ENCODE data around the gene TSPAN9.

DNA sequence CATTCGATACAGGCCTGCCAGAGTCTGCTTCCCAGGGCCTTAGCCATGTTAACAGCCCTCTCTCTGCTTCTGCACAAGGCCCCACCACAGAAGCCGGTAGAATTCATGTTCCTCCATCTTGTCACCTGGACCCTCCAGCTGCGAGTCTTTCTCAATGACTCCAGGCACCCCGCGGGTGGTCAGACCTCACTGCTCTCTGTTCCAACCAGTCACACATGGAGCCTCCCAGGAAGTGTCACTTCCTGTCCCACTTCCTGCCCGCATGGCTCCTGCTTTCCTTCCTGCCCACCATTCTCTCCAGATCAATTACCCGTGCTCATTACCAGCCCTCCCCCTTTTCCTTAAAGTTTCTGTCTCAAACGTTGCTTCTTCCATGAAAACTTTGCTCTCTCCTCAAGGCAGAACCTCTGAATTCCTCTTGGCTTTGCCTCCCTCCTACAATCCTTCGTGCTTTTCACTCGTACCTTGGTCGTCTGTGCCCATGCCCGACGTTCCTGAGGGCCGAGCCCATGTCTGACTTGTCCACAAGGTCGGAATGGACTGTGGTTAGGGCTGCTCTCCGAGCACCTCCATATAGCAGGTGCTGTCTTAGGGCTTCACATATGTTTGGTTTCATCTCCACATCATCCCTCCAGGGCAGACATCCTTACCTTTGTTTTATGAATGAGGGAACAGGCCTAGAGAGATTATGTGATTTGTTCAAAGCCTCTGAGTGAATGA is 172.1 kb downstream of the TSPAN9 start:
- TF ChIP-seq POLR2A (IDR thresholded peaks at IDR 0.05): no peak
- TF ChIP-seq, protein P1, sequence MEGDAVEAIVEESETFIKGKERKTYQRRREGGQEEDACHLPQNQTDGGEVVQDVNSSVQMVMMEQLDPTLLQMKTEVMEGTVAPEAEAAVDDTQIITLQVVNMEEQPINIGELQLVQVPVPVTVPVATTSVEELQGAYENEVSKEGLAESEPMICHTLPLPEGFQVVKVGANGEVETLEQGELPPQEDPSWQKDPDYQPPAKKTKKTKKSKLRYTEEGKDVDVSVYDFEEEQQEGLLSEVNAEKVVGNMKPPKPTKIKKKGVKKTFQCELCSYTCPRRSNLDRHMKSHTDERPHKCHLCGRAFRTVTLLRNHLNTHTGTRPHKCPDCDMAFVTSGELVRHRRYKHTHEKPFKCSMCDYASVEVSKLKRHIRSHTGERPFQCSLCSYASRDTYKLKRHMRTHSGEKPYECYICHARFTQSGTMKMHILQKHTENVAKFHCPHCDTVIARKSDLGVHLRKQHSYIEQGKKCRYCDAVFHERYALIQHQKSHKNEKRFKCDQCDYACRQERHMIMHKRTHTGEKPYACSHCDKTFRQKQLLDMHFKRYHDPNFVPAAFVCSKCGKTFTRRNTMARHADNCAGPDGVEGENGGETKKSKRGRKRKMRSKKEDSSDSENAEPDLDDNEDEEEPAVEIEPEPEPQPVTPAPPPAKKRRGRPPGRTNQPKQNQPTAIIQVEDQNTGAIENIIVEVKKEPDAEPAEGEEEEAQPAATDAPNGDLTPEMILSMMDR (IDR thresholded peaks at IDR 0.05): no peak
- no peak for TF ChIP-seq POLR2AphosphoS5 (IDR thresholded peaks at IDR 0.05)
- no peak for TF ChIP-seq EP300 (IDR thresholded peaks at IDR 0.05)

Measured in suprapubic skin (tissue), 4 donors.